ENCODE data around the gene RCSD1.
A peak's percentile ranks its signal among the peaks of the same experiment; 100 is the strongest.

The RCSD1 gene

DNA sequence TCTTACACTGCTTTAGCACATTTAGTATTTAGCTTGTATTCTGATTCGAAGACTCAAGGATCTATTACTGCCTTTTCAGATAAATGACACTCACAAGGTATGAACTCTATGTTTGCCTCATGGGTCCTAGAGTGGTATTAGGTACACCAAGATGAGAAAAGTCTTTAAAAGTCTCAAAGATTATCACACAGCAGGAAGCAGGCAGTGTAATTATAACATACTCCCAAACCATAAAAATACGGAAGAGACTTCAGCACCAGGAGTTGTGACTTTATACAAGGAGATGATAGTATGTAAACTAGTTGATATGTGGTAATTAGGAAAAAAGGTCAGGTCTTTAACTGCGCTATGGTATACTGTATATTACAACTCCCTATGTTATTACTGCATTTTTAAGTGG, 11.2 kb upstream of the RCSD1 start:
- DNase-seq = no peak

DNA sequence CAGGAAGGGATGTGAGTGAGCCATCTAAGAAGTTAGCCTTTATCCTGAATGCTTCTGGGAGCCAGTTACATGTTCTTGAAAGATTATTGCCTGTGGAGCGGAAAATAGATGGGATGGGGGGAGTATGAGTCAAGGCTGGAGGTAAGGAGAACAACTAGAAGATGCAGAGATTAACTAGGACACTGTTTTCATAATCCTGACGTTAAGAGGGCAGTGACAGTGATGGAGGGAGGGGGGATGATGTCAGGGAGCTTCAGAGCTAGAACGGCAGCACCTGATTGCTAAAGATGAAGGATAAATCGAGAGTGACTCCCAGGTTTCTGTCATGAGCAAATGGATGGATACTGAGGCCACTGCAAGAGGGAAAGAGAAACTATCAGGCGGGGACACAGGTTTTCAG, 10.0 kb upstream of the RCSD1 start:
- DNase-seq = no peak

DNA sequence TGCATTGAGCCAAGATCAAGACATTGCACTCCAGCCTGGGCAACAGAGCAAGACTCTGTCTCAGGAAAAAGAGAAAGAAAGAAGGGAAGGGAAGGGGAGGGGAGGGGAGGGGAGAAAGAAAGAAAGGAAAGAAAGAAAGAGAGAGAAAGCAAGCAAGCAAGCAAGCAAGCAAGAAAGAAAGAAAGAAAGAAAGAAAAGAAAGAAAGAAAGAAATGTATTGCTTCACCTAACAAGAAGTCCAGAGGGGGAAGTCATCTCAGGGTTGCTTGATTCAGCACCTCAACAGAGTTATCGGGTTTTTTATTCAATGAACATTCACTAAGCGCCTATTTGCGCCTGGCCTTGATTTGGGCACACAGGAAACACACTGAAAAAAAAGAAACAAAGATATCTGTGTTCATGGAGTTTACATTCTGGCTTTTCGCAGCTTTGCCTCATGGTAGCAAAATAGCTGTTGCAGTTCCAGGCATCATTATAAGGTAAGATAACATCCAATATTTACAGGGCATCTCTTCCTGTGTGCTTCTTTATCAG, 8.2 kb upstream of the RCSD1 start:
- DNase-seq = no peak

DNA sequence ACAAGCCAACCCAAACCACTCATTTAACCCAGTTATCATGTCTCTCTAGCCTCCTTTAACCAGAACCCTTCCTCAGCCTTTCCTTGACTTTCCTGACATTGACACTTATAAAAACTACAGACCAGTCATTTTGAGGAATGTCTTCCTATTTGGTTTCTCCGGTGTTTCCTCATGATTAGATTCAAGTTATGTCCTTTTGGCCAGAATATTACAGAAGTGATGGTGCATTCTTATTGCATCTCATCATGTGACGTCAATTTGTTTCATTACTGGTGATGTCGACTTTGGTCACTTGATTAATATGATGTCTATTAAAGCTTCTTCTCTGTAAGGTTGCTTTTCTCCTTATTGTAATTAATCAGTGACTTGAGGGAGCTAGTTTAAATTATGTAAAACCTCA, 6.1 kb upstream of the RCSD1 start:
- no peak for DNase-seq

DNA sequence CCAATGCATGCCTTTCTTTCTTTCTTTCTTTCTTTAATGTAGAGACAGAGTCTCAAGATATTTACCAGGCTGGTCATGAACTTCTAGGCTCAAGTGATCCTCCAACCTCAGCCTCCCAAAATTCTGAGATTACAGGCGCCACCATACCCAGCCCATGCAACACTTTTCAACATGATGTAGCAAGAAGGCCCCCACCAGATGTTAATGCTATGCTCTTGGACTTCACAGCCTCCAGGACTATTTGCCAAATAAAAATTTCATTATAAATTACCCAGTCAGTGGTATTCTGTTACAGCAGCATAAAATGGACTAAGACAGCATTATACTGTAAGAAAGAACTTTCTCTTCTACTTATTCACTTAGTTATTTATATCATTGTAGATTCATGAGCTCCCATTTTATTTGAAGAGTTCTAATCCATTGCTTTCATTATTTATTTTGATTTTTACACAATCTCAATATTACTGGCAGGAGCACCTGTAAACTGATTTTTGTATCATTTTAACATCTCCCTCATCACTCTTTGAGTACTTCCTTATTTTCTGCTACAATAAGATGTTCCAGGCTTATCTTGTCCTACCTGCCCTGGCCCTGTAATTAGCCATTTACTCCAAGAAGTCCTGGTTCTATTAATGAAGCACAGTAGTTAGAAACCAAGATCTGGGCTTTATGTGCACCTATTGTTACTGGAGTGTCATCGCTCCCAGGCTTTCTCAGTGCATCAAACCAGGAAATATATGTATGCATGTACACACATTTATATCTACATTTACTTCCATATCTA, 4.8 kb upstream of the RCSD1 start:
- no peak for DNase-seq

DNA sequence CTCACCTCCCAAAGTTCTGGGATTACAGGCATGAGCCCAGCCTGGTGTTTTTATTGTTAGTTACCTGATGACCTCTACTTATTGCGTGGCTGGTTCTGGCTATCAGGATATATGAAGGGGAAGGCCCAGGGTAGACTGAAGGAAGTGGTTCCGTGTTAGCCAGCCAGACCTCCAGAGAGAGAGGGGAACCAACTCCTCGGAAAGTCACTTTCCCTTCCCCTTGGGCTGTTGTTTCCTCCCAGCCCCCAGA, 2.5 kb upstream of the RCSD1 start:
- no peak for DNase-seq

DNA sequence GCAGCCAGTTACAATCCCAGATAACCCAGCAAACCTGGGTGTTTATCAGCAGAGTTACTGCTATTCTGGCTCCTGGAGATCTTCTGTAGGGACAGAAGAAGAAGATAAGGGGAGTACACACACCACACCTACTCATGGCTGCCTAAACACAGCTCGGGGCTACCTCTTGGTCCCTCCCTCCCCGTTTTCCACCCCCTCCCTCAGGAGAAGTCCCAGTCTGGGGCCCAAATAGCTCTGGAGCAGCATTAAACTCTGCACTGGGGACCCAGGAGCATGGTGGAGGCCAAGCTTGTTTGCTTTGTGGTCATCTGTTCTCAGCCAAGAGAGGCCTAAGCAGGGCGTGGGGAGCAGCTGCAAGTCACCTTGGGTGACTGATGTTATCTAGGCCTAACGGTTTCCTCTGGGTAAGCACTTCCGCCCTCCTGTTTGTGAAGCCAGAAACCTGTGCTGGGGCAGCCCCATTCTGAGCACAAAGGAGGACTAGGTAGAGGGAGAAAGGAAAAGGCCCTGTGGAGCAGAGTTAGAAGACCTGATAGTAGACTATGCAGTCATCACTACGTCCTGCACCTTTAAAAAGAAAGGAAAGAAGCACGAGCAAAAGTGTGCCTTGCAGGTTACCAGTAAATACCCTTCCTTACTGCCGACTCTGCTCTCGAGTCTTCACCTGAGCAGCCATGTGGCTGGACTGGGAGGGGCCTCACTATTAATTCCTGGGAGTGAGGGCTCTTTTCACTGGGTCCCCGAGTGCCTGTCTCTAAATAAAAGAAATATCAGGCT, 2.0 kb upstream of the RCSD1 start:
- DNase-seq = no peak

DNA sequence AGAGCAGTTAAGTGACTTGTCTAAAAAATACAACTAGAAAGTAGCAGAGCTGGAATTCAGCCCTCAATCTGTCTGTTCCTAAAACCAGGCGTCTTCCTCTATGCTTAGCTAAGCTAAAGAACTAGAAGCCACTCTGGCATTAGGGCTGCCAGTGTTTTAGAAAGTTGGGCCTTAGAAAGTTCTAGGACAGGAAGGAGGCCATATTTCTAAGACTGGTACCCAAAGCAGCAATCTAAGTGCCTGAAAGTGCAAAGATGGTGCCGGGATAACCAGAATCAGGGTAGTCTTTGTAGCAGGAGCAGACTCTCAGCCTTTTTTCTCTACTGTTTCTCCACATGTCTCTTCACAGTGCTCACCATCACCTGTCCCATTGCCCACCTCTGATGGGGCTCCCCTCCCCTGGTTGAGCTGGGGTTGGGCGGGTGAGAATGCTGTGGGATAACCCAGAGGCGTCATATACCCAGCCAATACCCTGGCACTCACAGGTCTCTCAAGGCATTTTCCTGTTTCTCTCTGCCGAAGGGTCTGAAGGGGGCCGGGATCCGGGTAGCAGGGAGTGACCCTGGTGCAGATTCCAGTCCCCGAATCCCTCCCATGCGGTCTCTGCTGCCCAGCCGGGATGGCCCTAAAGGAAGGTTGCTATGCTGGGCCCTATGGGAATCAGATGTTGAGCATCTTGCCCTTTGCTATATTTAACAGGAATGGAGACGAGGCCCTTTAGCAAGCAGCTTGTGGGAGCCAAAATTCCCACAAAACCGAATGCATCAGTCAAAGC, 1.1 kb upstream of the RCSD1 start:
- DNase-seq = no peak

DNA sequence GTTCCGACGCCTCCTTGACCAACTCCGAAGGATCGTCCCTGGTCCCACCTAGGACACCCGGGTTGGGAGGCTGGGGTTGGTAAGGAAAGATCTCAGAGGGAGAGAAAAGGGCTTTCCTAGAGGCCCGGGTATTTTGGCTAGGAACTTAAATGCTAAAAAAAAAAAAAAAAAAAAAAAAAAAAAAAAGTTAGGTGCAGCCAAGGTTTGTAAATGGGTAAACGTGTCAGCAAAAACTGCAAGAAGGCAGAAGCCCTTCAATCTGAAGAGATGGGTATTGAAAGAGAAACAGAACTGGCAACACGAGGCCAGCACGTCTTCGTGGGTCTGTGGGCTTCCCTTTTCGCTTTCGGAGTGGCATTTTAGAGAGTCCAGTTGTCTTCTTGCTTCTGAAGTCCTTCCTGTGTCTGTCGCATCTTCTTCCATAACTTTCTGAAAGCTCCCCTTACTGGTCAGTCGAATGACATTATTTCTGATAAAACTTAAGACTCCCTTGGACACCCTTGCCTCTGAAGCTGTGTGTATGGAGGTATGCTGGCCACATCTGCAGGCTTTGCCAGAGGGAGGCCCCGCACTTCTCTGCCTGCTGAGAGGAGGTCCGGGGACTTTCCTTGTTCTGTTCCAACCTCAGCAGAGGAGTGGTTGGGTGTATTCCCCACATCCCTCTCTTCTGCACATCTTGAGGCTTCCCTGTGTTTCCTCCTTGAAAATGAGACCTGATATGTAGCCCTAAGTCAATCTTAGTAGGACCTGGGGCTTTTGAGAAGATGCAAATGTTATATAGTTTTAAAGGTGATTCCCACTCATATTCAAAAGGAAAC, 745 bp downstream of the RCSD1 start:
- no peak for DNase-seq

DNA sequence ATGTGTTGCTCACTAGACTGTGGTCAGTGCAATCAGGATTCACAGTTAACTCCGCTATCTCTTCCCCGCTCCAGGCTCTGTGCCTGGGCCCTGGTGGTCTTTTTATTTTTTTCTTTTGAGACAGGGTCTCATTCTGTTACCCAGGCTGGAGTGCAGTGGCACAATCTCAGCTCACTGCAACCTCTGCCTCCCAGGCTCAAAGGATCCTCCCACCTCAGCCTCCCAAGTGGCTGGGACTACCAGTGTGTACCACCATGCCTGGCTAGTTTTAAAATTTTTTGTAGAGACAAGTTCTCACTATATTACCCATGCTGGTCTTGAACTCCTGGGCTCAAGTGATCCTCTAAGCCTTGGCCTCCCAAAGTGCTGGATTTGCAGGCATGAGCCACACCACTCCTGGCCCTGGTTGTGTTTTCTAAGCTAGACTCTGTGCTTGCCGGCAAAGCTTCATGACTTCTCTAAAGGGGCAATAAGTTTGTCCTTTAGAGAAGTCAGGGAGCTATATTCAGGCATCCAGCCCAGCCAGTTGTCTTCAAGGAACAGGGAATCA, 1.4 kb downstream of the RCSD1 start:
- no peak for DNase-seq

DNA sequence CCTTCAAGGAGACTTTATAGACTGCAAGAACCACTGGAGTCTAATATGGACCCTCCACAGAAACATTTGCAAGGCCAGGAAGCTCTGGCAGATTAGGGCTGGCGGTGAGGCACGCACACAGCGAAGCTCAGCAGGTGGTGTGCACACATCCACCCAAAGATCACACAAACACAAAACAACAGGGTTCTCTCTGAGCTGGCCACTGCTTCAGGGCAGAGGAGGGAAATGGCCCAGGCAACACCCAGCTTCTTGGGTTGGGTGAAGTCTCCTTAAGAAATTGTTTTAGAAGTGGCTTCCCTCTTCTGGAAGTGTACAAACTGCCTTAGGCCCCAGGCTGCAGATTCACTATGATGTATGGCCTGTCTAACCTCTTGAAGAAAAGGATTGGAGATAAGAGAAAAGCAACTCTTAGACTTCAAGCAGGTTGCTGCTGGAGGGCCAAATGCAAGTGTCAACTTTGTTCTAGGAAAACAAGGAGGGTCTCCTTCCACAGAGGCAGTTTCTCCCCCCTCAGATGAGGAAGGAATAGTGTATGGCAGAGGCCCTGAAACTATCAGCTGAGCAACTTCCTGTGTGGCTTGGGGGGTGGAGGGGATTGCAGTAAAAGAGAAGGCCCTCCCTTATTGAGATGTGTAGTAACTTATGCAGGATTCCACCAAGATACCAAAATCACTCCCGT, 2.0 kb downstream of the RCSD1 start:
- DNase-seq = no peak

DNA sequence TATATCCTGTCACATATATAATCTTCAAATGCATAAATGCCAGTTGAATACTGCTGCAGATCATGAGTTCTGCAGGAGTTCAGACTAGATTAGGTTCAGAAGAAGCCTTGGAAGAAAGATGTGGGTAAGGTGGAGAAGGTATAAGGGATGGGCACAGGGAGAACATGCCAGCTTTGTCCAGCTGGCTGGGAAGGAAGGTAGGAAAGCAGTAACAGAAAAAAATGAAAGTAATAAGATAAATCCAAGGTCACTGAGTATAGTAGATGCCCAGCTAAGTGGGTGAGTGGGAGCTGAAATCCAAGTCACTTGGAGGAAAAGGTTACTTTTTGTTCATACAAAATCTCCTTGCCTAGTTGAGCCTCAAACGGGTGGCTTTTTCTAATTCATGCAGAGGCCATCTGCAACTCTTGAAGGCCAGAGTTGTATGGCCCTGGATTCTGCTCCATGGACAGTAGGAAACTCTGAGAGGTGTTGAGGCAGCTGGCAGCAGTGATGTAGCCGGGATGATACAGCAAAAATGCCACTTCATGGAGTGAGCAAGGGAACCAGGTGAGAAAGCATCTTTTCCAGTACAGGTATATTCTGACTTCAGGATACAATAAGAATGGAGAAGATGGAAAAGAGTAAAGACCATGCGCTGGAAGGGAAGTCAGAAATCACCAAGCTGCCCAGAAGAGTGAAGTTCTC, 3.4 kb downstream of the RCSD1 start:
- DNase-seq = no peak

DNA sequence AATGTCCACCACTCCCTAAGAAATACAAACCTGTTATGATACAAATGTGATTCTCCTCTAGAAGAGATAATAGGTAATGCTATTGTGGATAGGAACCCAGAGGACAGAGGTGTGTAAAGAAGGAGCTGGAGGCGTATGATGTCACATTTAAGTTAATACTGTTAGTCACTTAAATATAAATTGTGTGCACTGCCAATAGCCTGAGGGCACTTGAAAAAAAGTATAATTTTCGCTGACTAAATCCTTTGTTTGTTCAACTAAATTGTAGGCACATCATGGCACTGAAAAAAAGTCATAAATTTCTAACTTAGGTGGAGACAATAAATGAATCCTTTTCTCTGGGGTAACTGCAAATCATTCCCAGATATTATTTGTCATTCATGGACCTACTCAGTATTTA, 4.4 kb downstream of the RCSD1 start:
- DNase-seq = no peak

DNA sequence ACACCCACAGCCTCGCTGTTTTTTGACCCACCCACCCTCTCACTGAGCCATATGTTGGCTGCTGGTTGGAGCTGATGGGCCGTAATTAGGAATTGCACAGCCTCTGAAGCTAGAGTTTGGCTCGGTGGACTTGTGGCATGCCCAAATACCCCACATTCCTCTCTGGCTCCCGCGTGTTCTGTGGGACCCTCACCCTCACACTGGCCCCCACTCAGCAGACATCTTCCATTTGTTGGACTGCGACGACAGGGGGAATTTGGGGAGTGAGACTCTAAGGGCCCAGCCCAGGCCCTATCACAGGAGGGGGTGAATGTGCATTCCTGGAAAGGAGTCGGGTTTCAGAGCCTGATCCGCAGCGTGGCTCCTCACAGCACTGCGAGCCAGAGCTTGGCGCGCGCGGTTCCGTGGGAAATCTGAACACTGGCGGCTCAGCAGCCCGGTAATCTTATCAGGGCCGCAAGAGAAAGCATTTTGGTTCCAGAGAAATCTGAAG, 5.2 kb downstream of the RCSD1 start:
- DNase-seq = peak; percentile 65 to 72

DNA sequence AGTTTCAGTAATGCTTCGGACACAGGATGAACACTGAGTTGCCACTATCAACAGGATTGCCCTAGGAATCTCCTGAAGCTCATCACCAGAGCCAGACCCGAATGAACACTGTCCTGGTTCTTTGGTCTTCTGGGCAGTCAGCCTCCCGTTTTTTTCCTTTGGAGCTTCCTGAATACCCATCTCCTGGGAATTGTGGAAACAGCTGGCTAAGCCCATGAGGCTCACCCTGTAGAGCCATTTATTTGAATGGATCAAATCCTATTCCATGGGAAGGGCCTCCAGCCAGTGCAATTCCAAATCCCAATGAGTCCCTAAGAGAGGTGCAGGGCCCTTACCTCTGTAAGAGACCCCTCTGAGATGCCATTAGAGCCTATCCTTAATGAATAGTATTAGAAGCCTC, 5.9 kb downstream of the RCSD1 start:
- peak; percentile 31 to 59 for DNase-seq

DNA sequence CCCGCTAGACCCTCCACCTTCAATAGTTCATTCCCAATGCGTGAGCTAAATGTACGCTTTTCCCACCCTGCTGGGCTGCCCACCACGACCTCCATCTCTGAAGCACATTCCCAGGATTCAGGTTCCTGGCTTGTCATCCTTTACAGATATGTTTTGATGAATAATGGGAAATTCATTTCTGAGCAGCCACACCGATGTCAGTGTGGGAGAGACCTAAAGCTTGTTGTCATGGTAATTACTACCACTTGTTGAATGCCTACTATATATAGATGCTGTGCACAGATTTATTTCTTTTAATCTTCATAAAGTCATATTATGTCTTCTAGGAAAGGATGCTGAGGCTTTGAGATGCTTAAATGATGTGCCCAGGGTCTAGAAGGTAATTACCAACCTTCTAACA, 8.0 kb downstream of the RCSD1 start:
- DNase-seq = no peak

DNA sequence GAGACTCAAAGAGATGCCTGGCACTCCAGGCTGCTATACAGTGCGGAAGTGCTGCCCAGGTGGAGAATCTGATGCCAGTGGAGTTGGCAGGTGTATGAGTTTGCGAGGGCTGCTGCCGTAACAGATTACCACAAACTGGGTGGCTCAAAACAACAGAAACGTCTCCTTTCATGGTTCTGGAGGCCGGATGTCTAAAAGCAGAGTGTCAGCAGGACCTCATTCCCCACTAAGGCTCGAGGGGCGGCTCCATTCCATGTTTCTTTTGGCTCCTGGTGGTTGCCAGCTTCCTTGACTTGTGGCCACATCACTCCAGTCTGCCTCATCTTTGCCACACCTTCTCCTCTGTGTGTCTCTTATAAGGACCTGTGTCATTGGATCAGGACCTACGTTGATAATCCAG, 10.0 kb downstream of the RCSD1 start:
- no peak for DNase-seq

DNA sequence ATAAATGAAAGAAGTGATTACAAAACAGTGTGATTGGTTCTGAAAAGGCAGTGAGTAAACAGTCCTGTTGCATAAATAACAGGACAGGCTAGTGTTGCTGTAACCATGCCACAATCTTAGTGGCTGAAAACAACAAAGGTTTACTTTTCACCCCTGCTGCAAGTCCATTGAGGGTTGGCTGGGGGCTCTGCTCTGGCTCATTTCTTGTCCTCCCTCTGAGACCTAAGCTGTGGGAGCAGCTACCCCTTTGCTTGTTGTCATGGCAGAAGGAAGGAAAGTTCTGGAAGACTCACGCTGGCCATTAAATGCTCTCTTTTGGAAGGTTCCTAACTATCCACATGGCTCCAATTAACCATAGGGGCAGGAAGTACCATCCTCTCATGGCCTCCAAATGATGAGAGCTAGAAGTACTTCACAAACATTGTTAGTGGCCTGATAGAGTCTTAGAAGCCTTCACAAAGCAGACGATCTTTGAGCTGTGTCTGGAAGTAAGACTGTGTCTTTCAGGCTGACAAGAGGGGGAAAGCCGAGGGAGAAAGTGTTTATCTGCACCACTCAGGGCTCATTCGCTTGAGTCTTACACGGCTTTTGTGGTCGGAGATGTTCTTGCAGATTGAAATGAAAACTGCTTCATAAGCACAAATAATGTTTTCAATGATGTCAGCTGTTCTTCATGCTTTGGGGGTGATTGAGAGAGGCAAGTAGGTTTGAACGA, 11.9 kb downstream of the RCSD1 start:
- no peak for DNase-seq

DNA sequence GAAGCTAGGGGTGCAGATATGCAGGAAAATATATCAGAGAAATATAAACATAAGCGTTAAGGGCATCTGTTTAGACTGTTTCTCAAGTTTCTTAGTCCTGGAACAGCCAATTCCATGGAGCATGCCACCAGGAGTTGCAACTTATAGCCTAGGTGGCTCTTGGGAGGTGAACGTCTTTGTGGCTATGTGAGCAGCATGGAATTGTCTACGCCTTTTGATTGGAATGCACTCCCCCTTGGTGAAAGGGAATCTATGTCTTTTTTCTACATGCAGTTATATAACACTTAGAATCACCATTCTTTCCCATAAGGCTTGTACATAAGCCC, 12.4 kb downstream of the RCSD1 start:
- DNase-seq = no peak

DNA sequence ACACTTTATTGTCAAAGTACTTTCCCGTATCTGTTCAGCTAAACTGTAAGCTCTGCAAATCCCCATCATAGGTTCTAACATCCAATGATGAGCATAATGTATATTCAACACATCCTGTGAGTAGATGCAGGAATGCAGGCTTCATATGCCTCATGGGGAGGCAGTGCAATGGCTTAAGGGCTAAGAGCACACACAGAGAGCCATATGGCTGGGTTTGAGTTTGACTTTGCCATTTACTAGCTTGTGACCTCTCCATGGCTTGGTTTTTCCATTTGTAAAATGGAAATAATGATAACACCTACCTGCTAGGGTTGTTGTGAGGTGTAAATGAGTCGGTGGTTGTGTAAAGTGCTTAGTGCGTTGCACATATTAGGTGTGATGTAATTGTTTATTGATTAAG, 13.4 kb downstream of the RCSD1 start:
- DNase-seq = no peak

DNA sequence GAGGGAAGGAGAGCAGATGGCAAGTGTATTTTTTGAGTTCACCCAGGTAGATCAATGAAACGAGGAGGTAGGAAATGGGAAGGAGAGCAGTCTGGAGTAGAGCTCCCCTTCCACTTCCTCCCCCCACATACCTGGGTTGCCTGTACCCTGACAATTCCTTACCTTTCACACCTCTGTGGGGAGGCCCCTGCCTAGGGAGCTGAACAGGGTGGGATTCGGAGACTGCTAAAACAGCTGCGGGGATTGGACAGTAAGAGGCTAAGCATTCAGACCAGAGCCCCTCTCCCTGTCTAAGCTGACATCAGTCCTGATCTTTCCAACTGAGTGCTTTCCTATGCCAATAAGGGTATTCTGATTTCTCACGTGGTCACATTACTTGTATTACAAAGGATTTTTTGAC, 14.5 kb downstream of the RCSD1 start:
- no peak for DNase-seq

Data from NCI-H524 (cell line).